ENCODE data around the gene PARP8.
"Not testable (repeated sequence)": the region's sequence is repeated elsewhere in the genome, so short reads cannot be mapped to it uniquely, and the experiment has no call there.

Gene PARP8

DNA sequence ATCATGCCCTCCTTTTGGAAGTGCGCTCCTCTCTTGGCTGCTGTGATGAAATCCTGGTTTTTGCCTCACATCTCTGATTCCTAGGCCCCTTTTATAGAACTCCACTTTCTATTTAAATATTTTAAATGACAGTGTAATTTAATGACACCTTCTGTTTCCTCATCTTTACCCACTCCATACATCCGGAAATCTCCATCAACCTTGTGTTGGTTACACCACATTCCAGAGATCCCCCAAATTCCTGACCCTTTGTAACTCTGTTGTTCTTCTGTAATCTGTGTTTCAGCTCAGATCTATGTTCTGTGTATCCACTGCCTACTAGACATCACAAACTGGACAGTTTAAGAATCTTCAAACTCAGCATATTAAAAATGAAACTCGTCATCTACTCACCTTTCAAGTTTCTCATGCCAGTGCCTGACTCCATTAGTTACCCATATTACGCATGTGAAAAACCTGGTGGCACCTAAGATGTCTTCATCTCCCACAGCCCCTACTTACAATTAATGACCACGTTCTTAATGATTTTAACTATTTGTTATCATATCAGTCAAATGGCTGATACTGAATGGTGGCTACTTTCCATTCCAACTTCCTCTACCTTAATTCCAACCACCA, 25.1 kb downstream of the PARP8 start:
- no peak for DNase-seq

DNA sequence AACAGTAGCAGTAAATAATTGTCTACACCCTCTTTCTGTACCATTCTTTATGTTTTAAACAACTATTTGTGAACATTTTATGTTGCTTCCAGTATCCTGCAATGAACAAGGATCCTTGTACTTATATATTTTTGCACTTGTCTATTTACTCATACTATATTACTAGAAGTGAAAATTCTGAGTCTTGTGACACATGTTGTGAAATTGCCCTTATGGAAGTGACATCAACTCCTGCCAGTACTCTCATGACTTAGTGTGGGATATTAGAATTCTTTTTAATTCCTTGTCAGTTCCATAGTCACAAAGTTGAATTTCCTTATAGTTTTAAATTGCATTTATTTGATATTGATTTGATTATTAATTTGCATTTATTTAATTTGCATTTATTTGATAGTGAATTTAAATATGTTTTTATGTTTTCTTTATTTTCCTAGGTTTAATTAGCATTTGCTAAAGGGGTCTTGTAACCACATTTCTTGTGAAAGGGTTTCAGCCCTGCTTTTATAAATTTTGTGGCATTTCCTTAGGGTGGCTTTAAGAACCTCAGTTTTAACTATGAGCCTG, 27.7 kb downstream of the PARP8 start:
- DNase-seq, result no peak

DNA sequence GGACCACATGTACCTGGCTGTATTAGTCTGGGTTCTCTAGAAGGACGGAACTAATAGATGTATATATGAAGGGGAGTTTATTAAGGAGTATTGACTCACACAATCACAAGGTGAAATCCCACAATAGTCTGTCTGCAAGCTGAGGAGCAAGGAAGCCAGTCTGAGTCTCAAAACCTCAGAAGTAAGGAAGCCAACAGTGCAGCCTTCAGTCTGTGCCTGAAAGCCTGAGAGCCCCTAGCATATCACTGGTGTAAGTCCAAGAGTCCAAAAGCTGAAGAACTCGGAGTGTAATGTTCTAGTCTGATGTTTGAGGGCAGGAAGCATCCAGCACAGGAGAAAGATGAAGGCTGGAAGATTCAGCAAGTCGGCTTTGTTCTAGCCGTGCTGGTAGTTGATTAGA, 28.2 kb downstream of the PARP8 start:
- DNase-seq, result not testable (repeated sequence)

DNA sequence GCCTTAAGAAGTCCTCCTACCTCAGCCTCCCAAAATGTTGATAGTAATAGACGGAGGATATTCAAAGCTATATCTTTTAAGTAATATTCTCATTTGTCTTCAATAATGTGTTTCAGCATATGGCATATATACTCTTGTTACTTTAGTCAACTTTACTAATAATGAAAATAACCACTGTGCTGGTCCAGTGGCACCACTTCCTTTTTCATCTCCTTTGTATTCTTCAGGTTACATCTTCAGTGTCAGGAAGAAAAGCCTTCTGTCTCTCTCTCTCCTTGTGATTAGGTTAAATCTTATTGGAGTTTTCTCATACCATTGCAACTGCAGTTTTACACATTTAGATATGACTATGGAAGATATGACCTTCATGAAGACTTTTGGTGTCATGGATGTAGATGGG, 31.3 kb downstream of the PARP8 start:
- no peak for DNase-seq

DNA sequence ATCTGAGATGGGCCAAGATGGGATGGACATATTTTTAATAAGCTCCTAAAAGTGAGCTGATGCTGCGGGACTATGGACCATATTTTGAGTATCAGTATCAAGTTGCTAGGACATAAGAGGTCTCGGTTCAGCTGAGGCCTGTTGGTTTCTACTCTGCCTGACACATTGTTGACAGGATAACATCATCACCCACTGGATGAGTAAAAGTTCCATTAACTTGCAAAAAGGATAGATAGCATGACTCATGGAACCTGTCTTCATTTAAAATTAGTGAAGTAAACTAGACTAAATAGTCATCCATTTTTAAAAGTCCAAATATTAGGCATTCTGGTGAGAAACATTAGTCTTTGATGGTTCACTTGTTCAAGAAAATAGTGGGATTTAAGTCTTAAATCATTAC, 33.3 kb downstream of the PARP8 start:
- no peak for DNase-seq

DNA sequence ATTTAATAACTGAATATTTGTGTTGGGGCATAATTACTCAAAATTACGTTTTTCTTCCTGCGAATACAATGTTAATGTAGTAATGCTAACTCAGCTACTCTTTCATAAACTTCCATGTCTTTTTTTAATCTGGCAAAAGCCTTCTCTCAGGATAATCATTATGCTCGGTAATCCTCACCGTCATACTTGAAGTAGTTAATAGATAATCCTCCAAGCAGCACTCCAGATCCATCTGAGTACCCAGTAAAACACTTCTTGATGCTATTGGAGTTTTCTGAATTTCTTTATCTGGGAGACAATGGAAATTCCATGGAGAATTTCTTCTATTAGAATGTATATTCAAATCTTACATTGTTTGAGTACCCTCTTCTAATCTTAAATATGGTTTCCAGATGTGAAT, 34.3 kb downstream of the PARP8 start:
- no peak for DNase-seq

DNA sequence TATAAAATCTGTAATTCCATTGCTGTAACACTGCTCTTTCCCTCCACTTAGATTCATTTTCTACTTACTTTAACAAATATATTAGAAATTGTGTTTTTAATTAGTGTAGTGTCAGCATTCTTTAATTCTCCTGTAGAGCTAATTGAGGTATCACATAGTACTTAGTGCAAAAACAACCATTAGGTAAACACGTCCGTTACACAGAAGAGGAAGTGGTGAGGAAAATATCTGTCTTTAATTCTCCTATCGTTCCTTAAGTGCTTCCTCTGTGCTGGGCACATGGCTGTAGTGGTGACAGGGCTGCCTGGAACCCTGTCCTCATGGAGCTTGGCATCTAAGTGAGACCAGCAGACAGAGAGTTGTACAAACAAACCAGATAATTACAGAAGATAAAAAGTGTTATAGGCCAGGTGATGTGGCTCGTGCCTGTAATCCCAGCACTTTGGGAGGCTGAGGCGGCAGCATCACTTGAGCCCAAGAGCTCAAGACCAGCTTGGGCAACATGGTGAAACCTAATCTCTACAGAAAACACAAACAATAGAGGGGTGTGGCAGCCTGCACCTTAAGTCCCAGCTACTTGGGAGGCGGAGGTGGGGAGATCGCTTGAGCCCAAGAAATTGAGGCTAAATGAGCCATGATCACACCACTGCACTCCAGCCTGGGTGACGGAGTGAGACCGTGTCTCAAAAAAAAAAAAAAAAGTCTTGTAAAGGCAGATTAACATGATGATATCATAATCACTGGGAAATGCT, 36.4 kb downstream of the PARP8 start:
- DNase-seq, result no peak

DNA sequence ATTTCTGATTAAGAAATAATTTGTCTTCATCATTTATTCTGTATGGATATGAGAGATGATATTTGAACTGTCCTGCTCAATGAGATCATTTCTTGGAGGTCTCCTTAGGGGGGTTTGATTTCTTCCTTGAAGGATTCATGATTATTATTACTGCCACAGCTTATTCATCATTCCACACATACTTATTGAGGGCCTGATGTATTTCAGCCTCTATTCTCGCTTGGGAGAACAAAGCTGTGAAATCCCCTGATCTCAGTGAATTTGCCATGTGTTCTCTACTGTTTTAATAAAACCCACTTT, 36.9 kb downstream of the PARP8 start:
- no peak for DNase-seq

DNA sequence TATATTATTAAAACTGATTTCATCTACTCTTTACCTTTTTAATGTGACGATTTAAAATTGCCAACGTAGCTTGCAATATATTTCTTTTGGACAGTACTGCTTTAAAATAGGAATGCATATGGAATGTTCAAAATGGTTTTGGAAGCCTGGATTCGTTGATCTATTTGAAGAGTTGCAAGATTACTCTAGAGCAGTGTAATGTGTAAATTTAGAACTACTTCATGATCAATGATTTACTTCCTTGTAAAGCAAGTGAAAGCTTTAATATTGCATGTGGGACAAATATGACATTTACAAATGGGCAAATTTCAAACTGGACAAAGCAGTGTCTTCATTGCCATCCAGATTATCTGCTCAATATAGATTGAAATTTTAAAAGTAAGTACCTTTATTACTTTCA, 38.3 kb downstream of the PARP8 start:
- DNase-seq, result no peak

DNA sequence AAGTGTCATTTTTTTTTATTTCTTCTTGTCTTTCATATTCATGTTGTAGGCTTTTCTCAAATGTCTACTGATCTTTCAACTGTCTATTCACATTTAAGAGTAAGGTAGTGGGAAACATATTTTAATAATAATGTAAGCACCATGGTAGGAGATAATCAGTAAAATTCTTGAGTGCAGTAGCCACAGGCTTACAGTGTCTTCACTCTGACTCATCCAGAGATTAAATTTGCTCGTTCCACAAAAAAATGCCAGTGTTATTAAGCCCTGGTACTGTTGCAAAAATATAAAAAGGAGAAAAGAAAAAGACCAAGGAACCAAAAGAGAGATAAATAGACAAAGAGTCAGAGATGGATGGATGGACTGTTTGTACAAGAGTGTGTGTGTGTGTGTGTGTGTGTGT, 43.0 kb downstream of the PARP8 start:
- no peak for DNase-seq

DNA sequence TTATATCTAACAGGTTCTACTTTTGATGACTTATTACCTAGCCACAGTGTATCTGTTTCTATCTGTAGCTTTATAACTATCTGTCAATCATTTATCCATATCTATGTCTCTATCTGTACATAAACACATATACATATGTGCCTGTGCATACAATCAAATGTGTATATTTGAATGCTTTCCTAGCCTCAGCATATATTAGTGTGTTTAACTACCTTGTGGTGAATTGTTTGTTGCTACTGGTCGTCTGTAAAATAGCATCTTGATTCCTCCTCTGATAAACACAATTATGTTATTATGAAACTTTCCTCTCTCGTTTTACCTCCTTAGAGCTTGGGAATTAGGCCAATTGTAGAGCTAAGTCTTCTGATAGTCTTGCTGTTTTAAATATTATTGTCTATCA, 44.4 kb downstream of the PARP8 start:
- no peak for DNase-seq

DNA sequence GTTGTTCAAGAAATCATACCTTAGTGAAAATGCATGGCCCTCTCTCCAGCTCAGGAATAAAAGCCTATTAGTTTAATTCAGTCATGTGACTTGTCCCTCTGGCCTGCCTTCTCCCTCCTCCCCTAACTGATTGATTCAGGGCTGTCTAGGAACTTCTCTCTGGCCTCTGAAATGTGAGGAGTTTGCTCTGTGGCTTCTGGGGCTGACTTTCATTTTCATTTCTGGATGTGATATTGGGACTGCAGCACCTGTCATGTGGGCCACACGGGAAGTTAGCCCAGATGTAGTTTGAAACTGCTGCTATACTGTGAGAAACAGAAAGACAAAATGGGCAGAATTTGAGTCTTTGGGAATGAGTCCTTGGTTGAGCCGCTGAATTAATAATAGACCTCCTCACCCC, 44.8 kb downstream of the PARP8 start:
- DNase-seq, result peak; percentile 39

DNA sequence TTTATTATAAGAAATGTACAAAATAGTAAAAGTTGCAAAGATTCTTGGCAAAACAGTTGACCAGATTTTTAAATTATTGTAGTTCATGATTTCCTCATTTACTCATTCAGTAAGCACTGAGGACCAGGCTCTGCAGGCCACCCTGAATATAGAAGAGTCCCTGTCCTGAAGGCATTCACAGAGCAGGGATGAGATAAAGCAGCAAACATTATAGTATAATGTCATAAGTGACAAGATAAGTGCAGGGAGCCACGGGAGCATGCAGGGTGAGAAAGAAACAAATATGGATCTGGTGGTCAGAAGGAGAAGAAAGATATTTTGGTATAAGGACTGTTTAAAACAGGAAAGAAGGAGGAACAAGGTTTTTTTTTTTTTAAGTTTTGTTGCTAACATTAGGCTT, 46.0 kb downstream of the PARP8 start:
- DNase-seq, result no peak

DNA sequence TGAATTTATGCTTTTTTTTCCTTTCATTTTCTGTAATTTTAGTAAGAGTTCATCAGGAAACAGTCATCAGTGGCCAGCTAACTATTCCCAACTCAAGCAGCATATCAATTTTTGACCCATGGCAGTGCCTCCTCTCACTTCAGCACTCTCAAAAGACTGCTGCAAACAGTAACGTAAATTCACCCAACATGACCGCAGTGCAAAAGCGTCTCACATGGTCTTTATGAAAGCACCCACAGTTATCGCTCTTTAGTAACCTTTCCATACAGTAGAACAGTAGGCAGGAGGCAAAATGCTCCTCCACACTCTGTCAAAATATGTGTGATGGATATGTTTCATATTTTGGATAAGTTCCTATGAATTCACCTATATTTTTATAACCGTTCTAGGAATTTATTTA, 48.6 kb downstream of the PARP8 start:
- no peak for DNase-seq

DNA sequence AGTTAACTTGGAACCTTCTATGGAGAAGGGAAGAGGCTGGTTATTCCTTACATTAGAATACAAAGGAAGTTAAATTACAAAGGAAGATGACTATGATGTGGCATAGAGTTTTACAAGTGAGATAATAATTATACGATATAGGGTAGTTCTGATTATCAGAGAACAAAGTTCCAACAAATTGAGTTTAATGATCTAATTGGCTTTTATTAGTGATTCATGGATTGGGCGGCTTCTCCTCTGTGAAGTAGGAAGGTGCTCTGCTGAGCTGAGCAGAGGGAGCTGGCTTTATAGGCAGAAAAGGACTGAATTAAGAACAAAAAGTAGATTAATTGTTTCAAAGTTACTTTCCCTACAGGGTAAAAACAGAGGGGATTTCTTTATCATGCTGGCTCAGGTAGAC, 49.7 kb downstream of the PARP8 start:
- DNase-seq, result no peak

DNA sequence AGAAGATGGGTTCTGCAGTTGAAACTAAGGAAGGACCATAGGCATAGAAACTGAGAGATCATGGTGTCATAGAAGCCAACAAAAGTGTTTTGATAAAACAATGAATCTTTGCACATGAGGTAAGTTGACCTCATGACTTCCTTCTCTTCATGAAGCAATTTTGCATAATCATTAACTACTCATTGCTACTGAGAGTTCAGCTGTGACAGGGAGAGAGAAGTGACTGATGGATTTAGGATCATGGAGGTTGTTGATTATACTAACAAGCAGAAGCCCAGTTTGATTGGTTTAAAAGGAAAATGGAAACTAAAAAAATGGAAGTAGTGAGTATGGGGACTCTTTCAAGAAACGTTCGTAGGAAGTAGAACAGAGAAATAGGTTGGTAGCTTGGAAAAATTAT, 51.2 kb downstream of the PARP8 start:
- DNase-seq, result no peak

DNA sequence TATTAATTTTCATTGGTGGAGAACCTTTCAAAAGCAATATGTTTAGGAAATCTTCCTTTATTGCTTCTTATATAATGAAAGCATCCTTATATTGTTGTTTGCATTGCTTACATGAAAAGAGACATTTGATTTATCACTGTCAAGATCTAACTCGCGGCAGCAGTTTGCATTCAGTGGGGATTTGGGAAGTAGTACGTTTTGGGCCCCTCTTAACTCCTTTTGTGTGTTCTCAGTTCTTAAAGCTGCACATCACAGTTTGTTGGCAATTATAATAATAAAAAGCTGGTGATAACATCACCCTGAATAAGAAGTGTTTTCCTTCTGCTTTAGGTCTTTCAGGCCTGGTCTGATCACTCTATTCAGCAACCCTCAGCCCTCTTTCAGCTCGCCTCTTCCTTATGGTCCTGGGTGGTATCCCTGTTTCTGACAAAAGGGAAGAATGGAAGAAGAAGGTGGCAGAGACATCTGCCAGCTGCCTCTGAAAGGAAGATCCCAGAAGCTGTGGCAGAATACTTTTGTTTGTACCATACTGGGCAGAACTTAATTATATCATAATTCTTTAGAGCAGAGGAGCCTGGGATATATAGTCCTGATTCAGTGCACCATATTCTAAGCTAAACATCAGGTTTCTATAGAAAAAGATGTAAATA, 53.7 kb downstream of the PARP8 start:
- no peak for DNase-seq

DNA sequence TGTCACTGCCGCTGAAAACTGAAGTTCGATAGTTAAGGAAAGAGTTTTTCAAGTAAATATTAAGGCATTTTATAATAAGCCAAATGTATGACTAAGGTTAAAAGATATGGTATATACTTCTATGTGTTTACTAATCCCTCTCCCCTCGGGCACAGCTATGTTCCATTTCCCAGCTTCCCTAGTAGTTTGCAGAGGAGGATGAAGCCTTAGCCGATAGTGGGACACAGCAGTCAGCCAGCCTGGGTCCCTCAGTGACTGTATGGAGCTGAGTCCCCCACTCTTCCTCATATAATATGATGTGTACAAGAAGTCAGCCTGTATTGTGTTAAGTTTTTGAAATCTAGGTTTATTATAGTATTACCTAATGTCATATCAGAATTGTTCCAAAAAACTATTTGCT, 55.8 kb downstream of the PARP8 start:
- DNase-seq, result no peak

DNA sequence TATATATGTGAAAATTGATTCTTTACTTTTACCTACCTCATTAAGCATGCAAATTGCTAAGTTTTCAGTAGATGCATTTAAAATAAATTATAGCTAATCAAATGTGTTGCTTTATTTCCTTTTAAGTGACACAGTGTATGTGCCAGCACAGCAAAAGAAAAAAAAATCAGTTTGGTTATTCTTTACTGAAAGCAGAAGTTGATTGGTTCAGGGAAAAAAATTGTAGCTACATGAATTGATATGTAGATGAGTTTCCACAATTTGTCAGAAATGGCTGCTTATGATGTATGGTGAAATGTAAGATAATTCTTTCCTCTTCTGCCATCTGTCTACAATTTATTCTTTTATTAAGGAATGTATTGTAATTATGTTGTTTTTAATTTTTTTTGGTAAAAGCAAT, 57.8 kb downstream of the PARP8 start:
- no peak for DNase-seq

DNA sequence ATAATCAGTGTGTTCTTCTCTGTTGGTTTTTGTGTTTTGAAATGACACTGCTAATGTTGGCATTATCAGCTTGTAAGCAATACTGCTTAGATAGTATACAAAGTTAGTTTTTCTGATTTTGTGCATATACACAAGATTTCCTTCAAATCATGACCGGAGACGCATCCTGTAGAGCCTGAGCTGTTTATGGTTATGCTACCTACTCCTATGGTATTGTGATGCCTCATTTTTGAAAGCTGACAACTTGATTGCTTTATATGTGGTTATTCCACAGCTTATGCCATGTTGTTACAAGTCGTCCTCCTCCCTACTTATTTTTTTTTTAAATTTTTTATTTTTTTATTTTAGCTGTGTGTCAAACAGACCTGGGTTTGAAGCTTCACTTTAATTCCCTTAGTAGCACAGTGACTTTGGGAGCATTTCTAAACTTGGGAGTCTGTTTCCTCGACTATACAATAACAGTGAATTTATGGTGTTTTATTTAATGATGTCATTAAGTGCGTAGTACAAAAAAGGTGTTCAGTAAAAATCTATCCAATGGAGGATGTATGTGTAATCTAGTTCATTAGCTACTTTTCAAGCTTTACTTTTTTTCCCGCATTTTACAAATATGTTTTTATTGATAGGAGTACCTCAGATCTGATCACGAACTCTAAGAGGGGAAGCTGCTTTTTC, 59.5 kb downstream of the PARP8 start:
- DNase-seq, result no peak

DNA sequence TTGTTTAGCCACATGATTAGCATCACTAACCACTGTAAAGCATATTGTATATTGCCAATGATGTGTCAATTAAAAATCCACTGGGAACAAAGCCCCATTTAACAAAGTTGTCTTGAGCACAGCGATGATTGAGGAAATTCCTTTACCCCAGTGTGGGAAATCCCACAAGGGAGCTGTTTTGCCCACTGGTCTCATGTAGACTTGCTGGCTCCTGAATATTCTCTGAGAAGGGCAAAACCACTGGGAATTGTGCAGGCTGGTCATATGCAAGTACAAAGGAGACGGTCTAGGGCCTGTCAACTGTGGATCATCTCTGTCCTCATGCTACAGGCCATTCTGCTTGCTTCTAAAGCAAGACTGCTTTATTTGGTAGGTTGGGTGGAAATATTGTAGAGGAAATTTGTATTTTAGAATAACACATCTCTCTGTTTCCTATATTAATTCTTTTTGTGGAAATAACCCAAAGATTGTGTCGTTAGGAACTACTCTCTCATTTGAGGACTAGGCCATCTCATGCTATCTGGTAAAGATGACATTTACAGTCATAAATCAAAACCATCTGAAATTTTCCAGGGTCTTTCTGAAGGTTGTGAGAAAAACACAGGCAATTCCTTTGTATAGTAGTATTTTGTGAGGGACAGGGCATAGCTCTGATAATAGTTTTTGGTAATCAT, 60.2 kb downstream of the PARP8 start:
- no peak for DNase-seq

DNA sequence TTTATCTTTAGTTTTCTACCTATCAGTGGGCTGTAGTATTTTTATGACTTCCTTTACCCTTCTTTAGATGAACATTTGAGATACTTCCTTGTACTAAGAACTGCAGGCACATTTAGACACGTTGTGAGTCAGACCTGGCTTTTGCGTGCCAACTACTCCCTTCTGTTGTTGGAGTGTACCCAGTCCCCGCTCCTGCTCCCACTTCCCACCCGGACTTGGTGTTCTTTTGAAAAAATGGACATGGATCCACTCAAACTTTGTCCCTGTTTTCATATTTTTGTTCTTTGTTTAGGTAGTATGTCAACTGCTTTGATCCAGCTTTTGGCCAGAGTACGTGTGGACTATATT, 60.7 kb downstream of the PARP8 start:
- DNase-seq, result no peak

DNA sequence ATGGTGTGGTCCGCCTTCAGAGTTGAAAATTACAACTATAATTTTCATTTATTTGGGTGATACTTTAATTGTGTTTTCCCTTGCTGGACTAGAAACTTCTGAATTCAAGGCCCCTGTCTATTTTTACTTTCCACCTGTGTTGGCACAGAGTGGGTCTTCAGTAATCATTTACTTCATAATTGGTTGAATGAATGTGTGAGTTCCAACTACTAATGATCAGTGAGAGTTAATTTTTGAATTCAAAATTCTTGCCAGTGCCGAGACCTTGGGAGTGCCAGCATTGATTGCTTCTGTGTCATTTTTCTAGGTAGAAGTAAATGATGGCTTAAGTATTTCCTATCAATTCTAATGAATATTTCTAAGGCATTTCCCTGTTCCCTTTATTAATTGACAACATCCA, 61.4 kb downstream of the PARP8 start:
- no peak for DNase-seq
